CD14-positive monocyte (primary cell): Measurements from ENCODE around the gene FHIT. TPM values are rescaled to one million over a fixed set of nuclear protein-coding genes. Genes with fewer than 3 reads are reported as not detected.

Source experiments
- DNase-seq, 3 donors: peaks; one replicate each; pipeline ENCODE4 v3.0.0-alpha.2; 2011 to 2022
- H2AFZ ChIP-seq: 2 replicates; pipeline ENCODE4 v1.6.0; 2012; ENCODE audit warnings: mild to moderate bottlenecking, low read depth, low read length, inconsistent platforms; ENCODE audit not compliant: insufficient read depth, poor library complexity, severe bottlenecking
- H3K27ac ChIP-seq, 2 donors: 1 replicate in 1 of 2; 2 replicates in 1 of 2; pipeline ENCODE4 v1.5.1; 2012 to 2013; ENCODE audit warnings: low read length in 2 of 2, control low read depth in 1 of 2, inconsistent platforms in 1 of 2, low read depth in 1 of 2, mild to moderate bottlenecking in 1 of 2
- H3K27me3 ChIP-seq, 2 donors: one replicate each; pipeline versions ENCODE4 v1.6.0 to v1.6.1; 2011 to 2013; ENCODE audit warnings: low read length in 2 of 2; ENCODE audit not compliant: control insufficient read depth in 2 of 2, insufficient read depth in 2 of 2
- H3K36me3 ChIP-seq, 2 donors: replicated peaks in 1 of 2; 1 replicate in 1 of 2; 2 replicates in 1 of 2; pipeline versions ENCODE4 v1.5.1 to v1.6.1; 2012 to 2013; ENCODE audit warnings: low read length in 2 of 2, control low read depth in 1 of 2, inconsistent platforms in 1 of 2, mild to moderate bottlenecking in 1 of 2; ENCODE audit not compliant: insufficient read depth in 2 of 2, control insufficient read depth in 1 of 2
- H3K4me1 ChIP-seq, 2 donors: 1 replicate in 1 of 2; 2 replicates in 1 of 2; pipeline versions ENCODE4 v1.5.1 to v1.6.1; 2012 to 2013; ENCODE audit warnings: low read length in 2 of 2, control low read depth in 1 of 2, inconsistent platforms in 1 of 2, mild to moderate bottlenecking in 1 of 2, moderate library complexity in 1 of 2; ENCODE audit not compliant: insufficient read depth in 2 of 2, control insufficient read depth in 1 of 2
- H3K4me2 ChIP-seq: replicated peaks from 2 replicates; pipeline ENCODE3; 2012; ENCODE audit warnings: low read length, moderate library complexity, mild to moderate bottlenecking; ENCODE audit not compliant: poor library complexity, severe bottlenecking; ENCODE audit errors: extremely low read depth
- H3K4me3 ChIP-seq, 3 experiments: fragments of 200-600 bp in 1 of 3; sonication (generic) in 1 of 3; replicated peaks in 1 of 3; 1 replicate in 2 of 3; 2 replicates in 1 of 3; pipeline ENCODE4 v1.5.1; 2011 to 2013; ENCODE audit warnings: low read length in 3 of 3, mild to moderate bottlenecking in 3 of 3, control low read depth in 2 of 3, low read depth in 2 of 3, inconsistent platforms in 1 of 3, moderate library complexity in 1 of 3
- H3K79me2 ChIP-seq: 2 replicates; pipeline ENCODE4 v1.6.0; 2012; ENCODE audit warnings: mild to moderate bottlenecking, control low read depth, inconsistent platforms, low read length, moderate library complexity; ENCODE audit not compliant: insufficient read depth
- H3K9ac ChIP-seq: 2 replicates; pipeline ENCODE4 v1.6.0; 2017; ENCODE audit warnings: low read length, mild to moderate bottlenecking; ENCODE audit not compliant: insufficient read depth, poor library complexity, severe bottlenecking
- H3K9me3 ChIP-seq, 2 donors: replicated peaks in 1 of 2; 1 replicate in 1 of 2; 2 replicates in 1 of 2; pipeline versions ENCODE4 v1.5.1 to v1.6.1; 2012 to 2013; ENCODE audit warnings: low read length in 2 of 2, control low read depth in 1 of 2; ENCODE audit not compliant: control insufficient read depth in 1 of 2, insufficient read depth in 1 of 2
- H4K20me1 ChIP-seq: 2 replicates; pipeline ENCODE4 v1.6.0; 2012; ENCODE audit warnings: mild to moderate bottlenecking, low read length, control low read depth, moderate library complexity; ENCODE audit not compliant: insufficient read depth
- H3K27ac Mint-ChIP-seq, 7 donors: one replicate each; pipeline ENCODE4 v1.8.0; 2020; ENCODE audit warnings: mild to moderate bottlenecking in 7 of 7, mixed read lengths in 7 of 7, moderate library complexity in 6 of 7, inconsistent platforms in 2 of 7
- H3K27me3 Mint-ChIP-seq, 3 donors: one replicate each; pipeline ENCODE4 v1.8.0; 2021 to 2022; ENCODE audit warnings: low read depth in 3 of 3, mild to moderate bottlenecking in 3 of 3, mixed read lengths in 3 of 3, moderate library complexity in 3 of 3, inconsistent platforms in 1 of 3
- H3K36me3 Mint-ChIP-seq, 2 donors: one replicate each; pipeline ENCODE4 v1.8.0; 2020; ENCODE audit warnings: mixed read lengths in 2 of 2, inconsistent platforms in 1 of 2, mild to moderate bottlenecking in 1 of 2
- H3K4me1 Mint-ChIP-seq: one replicate; pipeline ENCODE4 v1.8.0; 2020; ENCODE audit warnings: mild to moderate bottlenecking, mixed read lengths
- H3K4me3 Mint-ChIP-seq, 2 donors: one replicate each; pipeline ENCODE4 v1.8.0; 2020; ENCODE audit warnings: mild to moderate bottlenecking in 2 of 2, mixed read lengths in 2 of 2, moderate library complexity in 1 of 2
- H3K9me3 Mint-ChIP-seq, 7 donors: one replicate each; pipeline ENCODE4 v1.8.0; 2020 to 2022; ENCODE audit warnings: mixed read lengths in 7 of 7, mild to moderate bottlenecking in 6 of 7, moderate library complexity in 6 of 7, inconsistent platforms in 2 of 7
- CTCF ChIP-seq: fragments of 200-600 bp; IDR thresholded peaks from one replicate; pipeline ENCODE4 v1.8.0; 2022; ENCODE audit warnings: antibody characterized with exemption, mild to moderate bottlenecking
- WGBS: methylation state at CpG from one replicate; pipeline ENCODE4 v1.1.5; 2013; ENCODE audit warnings: missing lambda C conversion rate; ENCODE audit not compliant: insufficient coverage; 5-methylcytosine and 5-hydroxymethylcytosine counted together
- intact Hi-C, 2 donors: fragments of 100-400 bp; cut with micrococcal nuclease; formaldehyde crosslinking; loops; one replicate each; pipeline versions ENCODE4 v1.15.0 to v1.15.1; 2023
- polyA plus RNA-seq, 3 donors: library from polyadenylated mRNA; depleted of rRNA in 1 of 3; unstranded in 2 of 3; stranded (reverse) in 1 of 3; fragments of 300-500 nt in 2 of 3; fragments of >200 nt in 1 of 3; fragmentation: Illumina TruSeq in 2 of 3; gene quantifications; 1 replicate in 2 of 3; 2 replicates in 1 of 3; pipeline ENCODE4 v1.2.3, GENCODE V29; 2012 to 2021

Gene FHIT
- polyA plus RNA-seq, 3 donors: 1.7 to 3.4 (median 3.2) TPM

DNA sequence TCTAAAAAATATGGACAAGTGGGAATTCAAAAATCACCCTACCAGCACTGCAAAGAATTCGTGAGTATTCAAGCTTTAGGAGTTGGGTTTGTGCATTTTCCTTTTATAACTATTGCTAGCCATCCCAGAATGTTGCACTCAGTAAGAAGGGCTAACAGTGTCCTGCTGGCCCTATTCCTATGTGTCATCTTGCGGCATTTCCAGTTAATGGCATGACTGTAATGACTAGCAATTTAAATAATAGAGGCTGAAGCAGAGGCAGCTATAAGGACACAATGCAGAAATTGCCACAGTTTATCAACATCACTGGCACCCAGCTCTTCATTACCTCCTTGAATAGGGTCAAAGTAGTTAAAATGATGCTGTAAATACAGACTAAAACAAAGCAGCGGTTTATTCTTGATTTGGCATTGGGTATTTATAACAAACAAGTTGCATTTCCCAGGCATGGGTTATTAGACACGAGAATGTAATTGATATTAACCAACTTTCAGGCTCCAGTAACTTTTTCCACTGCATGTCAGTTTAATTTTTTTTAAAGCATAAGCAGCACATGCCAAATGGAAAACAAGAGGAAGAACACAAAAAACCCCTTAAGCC lies 177.6 kb downstream of the FHIT start:
- H3K36me3 Mint-ChIP-seq: no peaks in the 10 kb centered on the region
- Histone ChIP-seq H3K4me1 (no peaks in the 10 kb centered on the region), H3K79me2 (no peaks in the 10 kb centered on the region), H3K9ac (no peak overlapping the region), H3K27ac (no peak overlapping the region), H3K27me3 (no peaks in the 10 kb centered on the region), H3K4me3 (no peak overlapping the region), H4K20me1 (no peaks in the 10 kb centered on the region), H3K36me3 (no peaks in the 10 kb centered on the region), H3K4me2 (no peak overlapping the region), H3K9me3 (no peaks in the 10 kb centered on the region), H2AFZ (no peak overlapping the region)
- TF ChIP-seq CTCF: no peak
- H3K9me3 Mint-ChIP-seq: peaks cover 0 to 6% (median 0%) of the 10 kb centered on the region in 7 donors
- intact Hi-C loops: no loop called here
- H3K4me3 Mint-ChIP-seq: no peak overlapping the region
- H3K27me3 Mint-ChIP-seq: no peaks in the 10 kb centered on the region
- no CpG with 5 or more reads among the region's 4 CpGs for WGBS
- H3K27ac Mint-ChIP-seq: no peak overlapping the region
- no peak for DNase-seq
- no peaks in the 10 kb centered on the region for H3K4me1 Mint-ChIP-seq

GRCh38 chr3:61068084-61068483 lies 183.2 kb downstream of the FHIT start:
- Histone ChIP-seq H3K4me1 (no peaks in the 10 kb centered on the region), H3K27ac (no peak overlapping the region), H3K27me3 (no peaks in the 10 kb centered on the region), H4K20me1 (no peaks in the 10 kb centered on the region), H2AFZ (no peak overlapping the region), H3K79me2 (no peaks in the 10 kb centered on the region), H3K4me2 (no peak overlapping the region), H3K9ac (no peak overlapping the region), H3K4me3 (no peak overlapping the region), H3K9me3 (no peaks in the 10 kb centered on the region), H3K36me3 (no peaks in the 10 kb centered on the region)
- no peak for TF ChIP-seq CTCF
- 67% methylated on average over 1 of the region's 4 CpGs for WGBS
- intact Hi-C loops: no loop called here
- Mint-ChIP-seq H3K9me3 (peaks cover 0 to 10% (median 2%) of the 10 kb centered on the region in 7 donors), H3K27me3 (no peaks in the 10 kb centered on the region), H3K4me3 (no peak overlapping the region), H3K27ac (no peak overlapping the region), H3K4me1 (no peaks in the 10 kb centered on the region), H3K36me3 (no peaks in the 10 kb centered on the region)
- no peak for DNase-seq
